GM12878 (cell line): ENCODE results near the gene ZDHHC5. TPM values are rescaled to one million over a fixed set of nuclear protein-coding genes. Genes with fewer than 3 reads are reported as not detected.

Source experiments
- ATF2 ChIP-seq: IDR thresholded peaks from 2 replicates; pipeline ENCODE4 v1.6.1; 2012; ENCODE audit warnings: low read length, inconsistent platforms
- CEBPB ChIP-seq, 2 experiments: fragments of 150-350 bp in 1 of 2; IDR thresholded peaks; 2 replicates each; pipeline ENCODE4 v1.6.1; 2012 to 2014; ENCODE audit warnings: low read depth in 2 of 2, low read length in 2 of 2, borderline replicate concordance in 1 of 2, inconsistent platforms in 1 of 2
- CHD2 ChIP-seq: IDR thresholded peaks from 2 replicates; pipeline ENCODE4 v1.6.1; 2011; ENCODE audit warnings: low read depth, low read length, improper control_type of control experiment, borderline replicate concordance
- CHD4 ChIP-seq: fragments of 200-600 bp; sonication (generic); IDR thresholded peaks from 2 replicates; pipeline ENCODE4 v1.6.1; 2016; ENCODE audit warnings: mild to moderate bottlenecking
- E2F8 ChIP-seq: fragments of 450-650 bp; IDR thresholded peaks from 2 replicates; pipeline ENCODE4 v1.6.1; 2018; ENCODE audit warnings: mild to moderate bottlenecking, low read depth, moderate library complexity; ENCODE audit not compliant: partially characterized antibody
- ELK1 ChIP-seq: IDR thresholded peaks from 2 replicates; pipeline ENCODE4 v1.6.1; 2012; ENCODE audit warnings: low read depth, low read length, improper control_type of control experiment
- ETV6 ChIP-seq, 2 experiments: fragments of 450-650 bp in 1 of 2; IDR thresholded peaks in 1 of 2; conservative IDR thresholded peaks in 1 of 2; 2 replicates each; pipeline ENCODE4 v1.6.1; 2014; ENCODE audit warnings: antibody characterized with exemption in 1 of 2, borderline replicate concordance in 1 of 2, low read depth in 1 of 2, mild to moderate bottlenecking in 1 of 2, moderate library complexity in 1 of 2
- MTA3 ChIP-seq: IDR thresholded peaks from 2 replicates; pipeline ENCODE4 v1.6.1; 2012; ENCODE audit warnings: low read length, inconsistent platforms, borderline replicate concordance
- NBN ChIP-seq: fragments of 450-650 bp; IDR thresholded peaks from 2 replicates; pipeline ENCODE4 v1.6.1; 2016
- NKRF ChIP-seq: fragments of 450-650 bp; conservative IDR thresholded peaks from 2 replicates; pipeline ENCODE4 v1.6.1; 2017; ENCODE audit warnings: mild to moderate bottlenecking, moderate library complexity
- PML ChIP-seq: IDR thresholded peaks from 2 replicates; pipeline ENCODE4 v1.6.1; 2012; ENCODE audit warnings: low read length, inconsistent platforms
- RB1 ChIP-seq: fragments of 450-650 bp; formaldehyde crosslinking; IDR thresholded peaks from 2 replicates; pipeline ENCODE4 v1.6.1; 2017; ENCODE audit warnings: mild to moderate bottlenecking, borderline replicate concordance
- SIN3A ChIP-seq: IDR thresholded peaks from 2 replicates; pipeline ENCODE4 v1.6.1; 2012; ENCODE audit warnings: low read depth, low read length, improper control_type of control experiment
- SMAD1 ChIP-seq: fragments of 450-650 bp; IDR thresholded peaks from 2 replicates; pipeline ENCODE4 v1.6.1; 2018; ENCODE audit warnings: mild to moderate bottlenecking, low read depth; ENCODE audit not compliant: partially characterized antibody
- YBX1 ChIP-seq: fragments of 450-650 bp; IDR thresholded peaks from 2 replicates; pipeline ENCODE4 v1.6.1; 2016; ENCODE audit warnings: antibody characterized with exemption
- ZBTB40 ChIP-seq: fragments of 450-650 bp; IDR thresholded peaks from 2 replicates; pipeline ENCODE4 v1.6.1; 2016; ENCODE audit warnings: mild to moderate bottlenecking, moderate library complexity, borderline replicate concordance
- ZNF384 ChIP-seq: IDR thresholded peaks from 2 replicates; pipeline ENCODE4 v1.6.1; 2012; ENCODE audit warnings: low read depth, mild to moderate bottlenecking, low read length, improper control_type of control experiment, borderline replicate concordance
- ZNF622 ChIP-seq: fragments of 450-650 bp; IDR thresholded peaks from 2 replicates; pipeline ENCODE4 v1.6.1; 2017; ENCODE audit warnings: mild to moderate bottlenecking, inconsistent platforms
- polyA plus RNA-seq, 11 experiments: library from polyadenylated mRNA; depleted of rRNA in 4 of 11; unstranded in 6 of 11; stranded (reverse) in 5 of 11; fragments of >200 nt; fragmentation: Nextera tagmentation in 4 of 11; fragmentation: Illumina TruSeq in 1 of 11; extraction: Ambion mirVana in 4 of 11; extraction: Trizol in 1 of 11; gene quantifications; 1 replicate in 1 of 11; 2 replicates in 10 of 11; pipeline versions ENCODE4 v1.2.1 to v1.2.3, GENCODE V29; 2011 to 2016; ENCODE audit warnings: inconsistent platforms in 2 of 11, missing spikeins in 2 of 11, low read depth in 1 of 11
- total RNA-seq, 4 experiments: library from RNA; depleted of rRNA in 3 of 4; stranded (reverse); fragments of >200 nt in 3 of 4; fragmentation: Illumina TruSeq in 1 of 4; extraction: Trizol in 1 of 4; gene quantifications; 2 replicates each; pipeline versions ENCODE4 v1.2.1 to v1.2.3, GENCODE V29; 2013 to 2021

Gene ZDHHC5
- total and polyA plus RNA-seq, 10 of the 15 experiments (the other 5 are each of a cell fraction or from before 2014, with no cell fraction given) = 3.9 to 61.3 (median 37.6) TPM

- TF ChIP-seq ZBTB40 = peak; percentile 100
- TF ChIP-seq MTA3 = no peak
- peak; percentile 100 for TF ChIP-seq ZNF384
- TF ChIP-seq SMAD1 = no peak
- peak; percentile 86 for TF ChIP-seq NBN
- no peak for TF ChIP-seq RB1
- no peak for TF ChIP-seq ZNF622
- TF ChIP-seq PML = 0 out of 2 replicates have a peak, but pooled peaks have one; percentile 52
- no peak; the same call in 1 of the 2 replicates for TF ChIP-seq NKRF
- peak; percentile 74 for TF ChIP-seq E2F8
- TF ChIP-seq CEBPB (IDR thresholded peaks at IDR 0.05; ENCODE audit: borderline replicate concordance in 1 of 2, low read depth in 2 of 2, low read length in 2 of 2) = no peak
- TF ChIP-seq YBX1 = no peak
- TF ChIP-seq ETV6 (conservative IDR thresholded peaks at IDR 0.05 in 1 of 2, IDR thresholded peaks at IDR 0.05 in 1 of 2; ENCODE audit: borderline replicate concordance in 1 of 2, low read depth in 1 of 2) = no peak
- peak; percentile 89 for TF ChIP-seq SIN3A
- no peak for TF ChIP-seq ATF2
- TF ChIP-seq CHD2 = no peak
- no peak for TF ChIP-seq CHD4
- TF ChIP-seq ELK1 = peak; percentile 13; the same call in 1 of the 2 replicates
These were observed 688 bp upstream of the ZDHHC5 start (continued) for GRCh38 chr11:57667117-57667735.
